AG04449 (cell line): ENCODE data around the gene LIG1.

ENCODE experiments used
- CTCF ChIA-PET: fragments of 350-600 bp; formaldehyde crosslinking; extraction: SDS; loops from one replicate; lab custom pipeline; 2021; ENCODE audit warnings: antibody characterized with exemption; lab: Yijun Ruan, JAX
- POLR2A ChIA-PET: fragments of 400-600, 350-600 bp; formaldehyde crosslinking; extraction: SDS; loops from one replicate; lab custom pipeline; 2020; ENCODE audit warnings: antibody characterized with exemption, inconsistent platforms; lab: Yijun Ruan, JAX
- DNase-seq: peaks from one replicate; pipeline ENCODE4 v3.0.0-alpha.2; 2010; ENCODE audit warnings: low read depth, low spot score
- H3K4me3 ChIP-seq: 2 replicates; pipeline ENCODE4 v1.5.1; 2011; ENCODE audit warnings: low read depth, mild to moderate bottlenecking, control low read depth, low read length
- CTCF ChIP-seq: IDR thresholded peaks from one replicate; pipeline ENCODE4 v1.5.1; 2011; ENCODE audit warnings: mild to moderate bottlenecking, moderate library complexity, low read length, control low read depth, inconsistent platforms; ENCODE audit not compliant: insufficient read depth; ENCODE audit errors: missing control alignments

LIG1 gene

GRCh38 chr19:48139053-48139452 lies 31.1 kb downstream of the LIG1 start:
- DNase-seq: no peak
- no peak overlapping the region for H3K4me3 ChIP-seq
- no peak for TF ChIP-seq CTCF
- ChIA-PET POLR2A (no interaction called here), CTCF (interaction anchor here (0.9 to 1.0 kb wide), 2 partner anchors 8 to 12 kb away, joined by 3 read pairs; no protein-coding TSS in a partner anchor)

GRCh38 chr19:48137411-48137810 lies 32.7 kb downstream of the LIG1 start:
- H3K4me3 ChIP-seq: no peak overlapping the region
- POLR2A ChIA-PET: no interaction called here
- no peak for DNase-seq
- CTCF ChIA-PET: interaction anchor here (0.7 to 1.1 kb wide), 2 partner anchors 14 to 35 kb away, joined by 3 read pairs; no protein-coding TSS in a partner anchor
- TF ChIP-seq CTCF: no peak

- DNase-seq: no peak
- POLR2A ChIA-PET: no interaction called here
- no peak for TF ChIP-seq CTCF
- H3K4me3 ChIP-seq: no peak overlapping the region
- CTCF ChIA-PET: interaction anchor here (0.7 kb wide), 1 partner anchor 14 kb away, joined by 3 read pairs; no protein-coding TSS in a partner anchor
These were observed 33.6 kb downstream of the LIG1 start for GRCh38 chr19:48136547-48136946.

GRCh38 chr19:48135411-48135810 lies 34.7 kb downstream of the LIG1 start:
- no peak for DNase-seq
- TF ChIP-seq CTCF: no peak
- no peak overlapping the region for H3K4me3 ChIP-seq
- POLR2A ChIA-PET: no interaction called here
- CTCF ChIA-PET: interaction anchor here (0.8 to 1.3 kb wide), 2 partner anchors 25 to 27 kb away, joined by 3 to 5 read pairs; partner anchors contain the start of gene PLA2G4C

- TF ChIP-seq CTCF: no peak
- H3K4me3 ChIP-seq: no peak overlapping the region
- ChIA-PET CTCF (no interaction called here), POLR2A (no interaction called here)
- no peak for DNase-seq
These were observed 37.0 kb downstream of the LIG1 start for GRCh38 chr19:48133094-48133493.

GRCh38 chr19:48127561-48127960 lies 42.6 kb downstream of the LIG1 start:
- CTCF ChIA-PET: interaction anchor here (1.5 kb wide), 1 partner anchor 11 kb away, joined by 3 read pairs; no protein-coding TSS in a partner anchor

More at GRCh38 chr19:48127561-48127960, 42.6 kb downstream of the LIG1 start:
- H3K4me3 ChIP-seq: no peak overlapping the region
- TF ChIP-seq CTCF: no peak
- no peak for DNase-seq
- POLR2A ChIA-PET: no interaction called here
